Cardiac muscle cell (in vitro differentiated cells and primary cell): Measurements from ENCODE around the gene ZNF628. TPM values are rescaled to one million over a fixed set of nuclear protein-coding genes. Genes with fewer than 3 reads are reported as not detected.
A peak's percentile ranks its signal among the peaks of the same experiment; 100 is the strongest.

Experiments used
- DNase-seq, 2 donors: peaks; one replicate each; pipeline versions ENCODE4 v3.0.0 to v3.0.0-alpha.2; 2010 to 2017; ENCODE audit warnings: low read depth in 1 of 2, low spot score in 1 of 2
- H3K27ac ChIP-seq: fragments of 200-600 bp; sonication (generic); 2 replicates; pipeline ENCODE4 v1.5.1; 2016
- H3K27me3 ChIP-seq: fragments of 200-600 bp; sonication (generic); 2 replicates; pipeline ENCODE4 v1.6.0; 2016; ENCODE audit warnings: control low read depth
- H3K36me3 ChIP-seq: fragments of 200-600 bp; sonication (generic); 2 replicates; pipeline ENCODE4 v1.5.1; 2016; ENCODE audit warnings: control low read depth
- H3K4me1 ChIP-seq: fragments of 200-600 bp; sonication (generic); 2 replicates; pipeline ENCODE4 v1.8.1; 2017; ENCODE audit warnings: low read depth, mild to moderate bottlenecking, mixed run types
- H3K4me3 ChIP-seq: fragments of 200-600 bp; sonication (generic); 2 replicates; pipeline ENCODE4 v1.5.1; 2016; ENCODE audit warnings: mild to moderate bottlenecking
- H3K9me3 ChIP-seq: fragments of 200-600 bp; sonication (generic); 2 replicates; pipeline ENCODE4 v1.5.1; 2017; ENCODE audit warnings: low read depth, mild to moderate bottlenecking, control low read depth
- polyA plus RNA-seq: library from polyadenylated mRNA; unstranded; fragments of >200 nt; fragmentation: Nextera tagmentation; extraction: Ambion mirVana; gene quantifications from 2 replicates; pipeline ENCODE4 v1.2.1, GENCODE V29; 2016
- total RNA-seq: library from RNA; depleted of rRNA; stranded (reverse); fragments of >200 nt; gene quantifications from 2 replicates; pipeline ENCODE4 v1.2.3, GENCODE V29; 2016
- TF ChIP-seq, protein P1 (sequence below): IDR thresholded peaks from 2 replicates; pipeline ENCODE4 v1.5.1; 2012; ENCODE audit warnings: low read depth, mild to moderate bottlenecking, low read length

ZNF628 gene
- total and polyA plus RNA-seq, 2 experiments from 2014 or later, result 0.95 to 15.7 TPM

- Histone ChIP-seq H3K36me3 (no peaks in the 10 kb centered on the region), H3K27ac (no peak within 1 kb of the TSS), H3K9me3 (no peaks in the 10 kb centered on the region), H3K27me3 (no peaks in the 10 kb centered on the region), H3K4me1 (no peaks in the 10 kb centered on the region), H3K4me3 (no peak within 1 kb of the TSS)
- TF ChIP-seq, protein P1, sequence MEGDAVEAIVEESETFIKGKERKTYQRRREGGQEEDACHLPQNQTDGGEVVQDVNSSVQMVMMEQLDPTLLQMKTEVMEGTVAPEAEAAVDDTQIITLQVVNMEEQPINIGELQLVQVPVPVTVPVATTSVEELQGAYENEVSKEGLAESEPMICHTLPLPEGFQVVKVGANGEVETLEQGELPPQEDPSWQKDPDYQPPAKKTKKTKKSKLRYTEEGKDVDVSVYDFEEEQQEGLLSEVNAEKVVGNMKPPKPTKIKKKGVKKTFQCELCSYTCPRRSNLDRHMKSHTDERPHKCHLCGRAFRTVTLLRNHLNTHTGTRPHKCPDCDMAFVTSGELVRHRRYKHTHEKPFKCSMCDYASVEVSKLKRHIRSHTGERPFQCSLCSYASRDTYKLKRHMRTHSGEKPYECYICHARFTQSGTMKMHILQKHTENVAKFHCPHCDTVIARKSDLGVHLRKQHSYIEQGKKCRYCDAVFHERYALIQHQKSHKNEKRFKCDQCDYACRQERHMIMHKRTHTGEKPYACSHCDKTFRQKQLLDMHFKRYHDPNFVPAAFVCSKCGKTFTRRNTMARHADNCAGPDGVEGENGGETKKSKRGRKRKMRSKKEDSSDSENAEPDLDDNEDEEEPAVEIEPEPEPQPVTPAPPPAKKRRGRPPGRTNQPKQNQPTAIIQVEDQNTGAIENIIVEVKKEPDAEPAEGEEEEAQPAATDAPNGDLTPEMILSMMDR, result no peak
- DNase-seq, result no peak
Observed at GRCh38 chr19:55464662-55465054, 11.8 kb upstream of the ZNF628 start, which contains the start of gene C19orf85. TSS of gene C19orf85 (minus strand) at chr19:55464751. CDS start at chr19:55464554, 197 bp downstream.

- Histone ChIP-seq H3K36me3 (no peaks in the 10 kb centered on the region), H3K27ac (no peak overlapping the region), H3K4me3 (no peak overlapping the region), H3K27me3 (no peaks in the 10 kb centered on the region), H3K4me1 (no peaks in the 10 kb centered on the region), H3K9me3 (no peaks in the 10 kb centered on the region)
- TF ChIP-seq, protein P1, result no peak
- DNase-seq, result no peak
Observed at GRCh38 chr19:55465460-55466240, 10.8 kb upstream of the ZNF628 start.

DNA sequence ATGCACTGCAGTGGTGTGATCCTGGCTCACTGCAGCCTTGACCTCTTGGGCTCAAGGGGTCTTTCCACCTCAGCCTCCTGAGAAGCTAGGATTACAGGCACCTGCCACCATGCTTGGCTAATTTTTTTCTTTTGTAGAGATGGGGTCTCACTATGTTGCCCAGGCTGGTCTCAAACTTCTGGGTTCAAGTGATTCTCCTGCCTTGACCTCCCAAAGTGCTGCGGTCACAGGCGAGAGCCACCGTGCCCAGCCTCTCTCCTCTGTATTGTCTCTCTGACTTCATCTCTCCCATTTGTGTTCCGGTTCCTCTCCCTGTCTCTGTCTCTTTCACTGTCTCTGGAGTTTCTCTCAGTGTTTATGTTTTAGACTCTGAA is 10.2 kb upstream of the ZNF628 start:
- TF ChIP-seq, protein P1, result no peak
- DNase-seq, result no peak
- H3K27ac ChIP-seq, result no peak overlapping the region
- H3K9me3 ChIP-seq, result no peaks in the 10 kb centered on the region
- no peaks in the 10 kb centered on the region for H3K4me1 ChIP-seq
- H3K4me3 ChIP-seq, result no peak overlapping the region
- no peaks in the 10 kb centered on the region for H3K36me3 ChIP-seq
- H3K27me3 ChIP-seq, result no peaks in the 10 kb centered on the region

DNA sequence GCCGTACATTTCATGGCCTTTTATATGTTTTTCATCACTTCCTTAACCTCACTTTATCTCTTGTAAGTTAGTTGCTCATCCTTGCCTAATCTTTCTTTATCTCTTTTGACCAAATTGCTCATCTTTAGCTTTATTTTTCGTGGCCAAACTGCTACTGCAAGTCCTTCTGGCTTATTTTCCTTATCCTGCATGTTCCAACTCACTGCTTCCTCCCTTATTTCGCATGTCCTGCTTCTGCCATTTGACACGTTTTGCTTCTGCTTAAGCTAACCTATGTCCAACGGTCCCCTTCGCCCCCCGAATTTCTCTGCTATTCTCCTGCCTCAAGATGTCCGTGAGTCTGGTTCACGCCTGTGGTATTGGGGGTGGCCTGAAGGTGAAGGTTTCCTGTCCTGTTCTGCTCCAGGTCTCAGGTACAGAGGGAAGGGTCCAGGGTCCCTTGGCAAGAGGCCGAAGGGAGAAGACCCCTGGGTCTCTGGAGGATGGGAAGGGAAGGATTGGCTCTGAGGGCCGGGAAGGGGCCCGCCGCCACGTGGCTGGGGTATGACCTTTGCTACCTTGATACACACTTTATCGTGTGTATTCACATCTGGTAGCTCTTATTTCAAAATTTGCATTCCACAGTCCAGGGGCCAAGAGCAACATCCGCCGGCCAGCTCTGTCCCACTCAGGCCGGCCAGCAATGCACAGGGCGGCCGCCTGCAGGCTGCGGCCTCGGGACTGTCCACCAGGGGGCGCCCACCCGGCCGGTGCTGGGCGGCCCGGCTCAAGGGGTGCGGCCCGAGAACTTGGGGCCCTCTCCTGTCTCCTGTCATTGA is 9.0 kb upstream of the ZNF628 start:
- H3K4me3 ChIP-seq, result no peak overlapping the region
- no peaks in the 10 kb centered on the region for H3K9me3 ChIP-seq
- no peaks in the 10 kb centered on the region for H3K4me1 ChIP-seq
- TF ChIP-seq, protein P1, result peak; percentile 99
- no peaks in the 10 kb centered on the region for H3K36me3 ChIP-seq
- H3K27ac ChIP-seq, result no peak overlapping the region
- peak; percentile 64 to 91 for DNase-seq
- H3K27me3 ChIP-seq, result no peaks in the 10 kb centered on the region

GRCh38 chr19:55468054-55468393 is 8.4 kb upstream of the ZNF628 start:
- no peaks in the 10 kb centered on the region for H3K4me1 ChIP-seq
- TF ChIP-seq, protein P1, result no peak
- no peak for DNase-seq
- H3K9me3 ChIP-seq, result no peaks in the 10 kb centered on the region
- H3K27ac ChIP-seq, result no peak overlapping the region
- H3K27me3 ChIP-seq, result no peaks in the 10 kb centered on the region
- no peak overlapping the region for H3K4me3 ChIP-seq
- no peaks in the 10 kb centered on the region for H3K36me3 ChIP-seq
